ENCODE measurements around the gene SMIM24. TPM values are rescaled to one million over a fixed set of nuclear protein-coding genes. Genes with fewer than 3 reads are reported as not detected.
"Not testable (repeated sequence)": the region's sequence is repeated elsewhere in the genome, so short reads cannot be mapped to it uniquely, and the experiment has no call there.

The SMIM24 gene
- total RNA-seq, 4 donors from 2014 or later = 18.7 to 100 (median 85.5) TPM

DNA sequence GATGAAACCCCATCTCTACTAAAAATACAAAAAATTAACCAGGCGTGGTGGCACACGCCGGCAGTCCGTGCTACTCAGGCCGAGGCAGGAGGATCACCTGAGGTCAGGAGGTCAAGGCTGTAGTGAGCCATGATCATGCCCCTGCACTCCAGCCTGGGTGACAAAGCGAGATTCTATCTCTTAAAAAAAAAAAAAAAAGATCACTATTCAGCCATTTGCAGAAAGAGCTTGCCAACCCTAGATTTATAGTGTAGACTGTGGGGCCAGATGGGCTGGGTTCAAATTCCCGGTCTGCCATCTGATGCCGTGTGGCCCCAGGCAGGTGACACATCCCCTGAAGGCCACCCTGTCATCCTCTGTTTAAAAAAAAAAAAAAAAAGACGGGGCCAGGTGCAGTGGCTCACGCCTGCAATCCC, 28.9 kb downstream of the SMIM24 start:
- no peak for DNase-seq
- intact Hi-C loops (cut with DNase I; ENCODE audit: low total_unique reads) = no loop called here
- H3K36me3 ChIP-seq = peaks cover 0 to 49% (median 7%) of the 10 kb centered on the region in 4 donors
- peak overlapping the region; percentile 69 to 83 (median 76) for H3K27ac ChIP-seq
- WGBS, 2 donors (ENCODE audit: low coverage in 1 of 2) = 67 to 92% methylated on average over 3 to 10 of the region's 10 CpGs
- no peaks in the 10 kb centered on the region for H3K9me3 ChIP-seq
- peaks cover 0 to 6% (median 4%) of the 10 kb centered on the region in 4 donors for H3K4me1 ChIP-seq
- TF ChIP-seq POLR2AphosphoS5 (IDR thresholded peaks at IDR 0.05) (no peak), EP300 (IDR thresholded peaks at IDR 0.05; ENCODE audit: low read depth) (no peak), POLR2A (IDR thresholded peaks at IDR 0.05) (no peak)
- TF ChIP-seq, protein P1, sequence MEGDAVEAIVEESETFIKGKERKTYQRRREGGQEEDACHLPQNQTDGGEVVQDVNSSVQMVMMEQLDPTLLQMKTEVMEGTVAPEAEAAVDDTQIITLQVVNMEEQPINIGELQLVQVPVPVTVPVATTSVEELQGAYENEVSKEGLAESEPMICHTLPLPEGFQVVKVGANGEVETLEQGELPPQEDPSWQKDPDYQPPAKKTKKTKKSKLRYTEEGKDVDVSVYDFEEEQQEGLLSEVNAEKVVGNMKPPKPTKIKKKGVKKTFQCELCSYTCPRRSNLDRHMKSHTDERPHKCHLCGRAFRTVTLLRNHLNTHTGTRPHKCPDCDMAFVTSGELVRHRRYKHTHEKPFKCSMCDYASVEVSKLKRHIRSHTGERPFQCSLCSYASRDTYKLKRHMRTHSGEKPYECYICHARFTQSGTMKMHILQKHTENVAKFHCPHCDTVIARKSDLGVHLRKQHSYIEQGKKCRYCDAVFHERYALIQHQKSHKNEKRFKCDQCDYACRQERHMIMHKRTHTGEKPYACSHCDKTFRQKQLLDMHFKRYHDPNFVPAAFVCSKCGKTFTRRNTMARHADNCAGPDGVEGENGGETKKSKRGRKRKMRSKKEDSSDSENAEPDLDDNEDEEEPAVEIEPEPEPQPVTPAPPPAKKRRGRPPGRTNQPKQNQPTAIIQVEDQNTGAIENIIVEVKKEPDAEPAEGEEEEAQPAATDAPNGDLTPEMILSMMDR (IDR thresholded peaks at IDR 0.05) = no peak
- no peak overlapping the region for H3K4me3 ChIP-seq
- H3K27me3 ChIP-seq = no peaks in the 10 kb centered on the region
- in situ Hi-C loops (cut with MboI; ENCODE audit: low pct_ligation_motif_present in 1 of 4, low pct_unique_long_range_greater_than_20kb in 1 of 4, low sequenced_read_pairs in 3 of 4) = no loop called here

DNA sequence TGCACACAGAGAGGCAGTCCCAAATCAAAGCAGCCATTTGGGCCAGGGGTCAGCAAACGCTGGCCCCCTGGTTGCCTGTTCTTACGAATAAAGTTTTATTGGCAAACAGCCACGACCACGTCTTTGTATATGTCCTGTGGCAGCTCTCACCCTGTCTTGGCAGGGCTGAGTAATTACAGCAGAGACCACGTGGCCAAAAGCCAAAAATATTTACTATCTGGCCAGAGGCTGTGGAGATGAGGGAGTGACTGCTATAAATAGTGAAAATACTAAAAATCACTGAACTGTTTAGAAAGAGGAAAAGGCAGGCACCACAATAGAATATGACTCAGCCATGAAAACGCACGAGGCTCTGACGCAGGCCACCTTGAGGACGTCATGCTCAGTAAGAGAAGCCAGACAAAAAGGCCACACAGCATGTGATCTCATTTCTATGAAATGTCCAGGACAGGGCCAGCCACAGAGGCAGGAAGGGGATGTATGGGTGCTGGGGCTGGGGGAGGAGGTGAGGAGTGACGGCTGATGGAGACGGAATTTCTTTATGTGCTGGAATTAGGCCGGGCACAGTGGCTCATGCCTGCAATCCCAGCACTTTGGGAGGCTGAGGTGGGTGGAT, 29.4 kb downstream of the SMIM24 start:
- 26 to 45% methylated on average over 8 to 12 of the region's 12 CpGs for WGBS, 2 donors (ENCODE audit: low coverage in 1 of 2)
- peaks cover 0 to 47% (median 7%) of the 10 kb centered on the region in 4 donors for H3K36me3 ChIP-seq
- peak; percentile 61 for DNase-seq
- H3K9me3 ChIP-seq = no peaks in the 10 kb centered on the region
- H3K4me1 ChIP-seq = peaks cover 0 to 6% (median 4%) of the 10 kb centered on the region in 4 donors
- in situ Hi-C loops (cut with MboI; ENCODE audit: low pct_ligation_motif_present in 1 of 4, low pct_unique_long_range_greater_than_20kb in 1 of 4, low sequenced_read_pairs in 3 of 4) (no loop called here), intact Hi-C loops (cut with DNase I; ENCODE audit: low total_unique reads) (no loop called here)
- TF ChIP-seq EP300 (IDR thresholded peaks at IDR 0.05; ENCODE audit: low read depth) = peak; percentile 96
- TF ChIP-seq POLR2AphosphoS5 (IDR thresholded peaks at IDR 0.05) = peak; percentile 60 to 85 (median 66)
- TF ChIP-seq, protein P1 (IDR thresholded peaks at IDR 0.05) = no peak
- peak overlapping the region; percentile 69 to 83 (median 76) for H3K27ac ChIP-seq
- H3K4me3 ChIP-seq = no peak overlapping the region
- no peaks in the 10 kb centered on the region for H3K27me3 ChIP-seq

DNA sequence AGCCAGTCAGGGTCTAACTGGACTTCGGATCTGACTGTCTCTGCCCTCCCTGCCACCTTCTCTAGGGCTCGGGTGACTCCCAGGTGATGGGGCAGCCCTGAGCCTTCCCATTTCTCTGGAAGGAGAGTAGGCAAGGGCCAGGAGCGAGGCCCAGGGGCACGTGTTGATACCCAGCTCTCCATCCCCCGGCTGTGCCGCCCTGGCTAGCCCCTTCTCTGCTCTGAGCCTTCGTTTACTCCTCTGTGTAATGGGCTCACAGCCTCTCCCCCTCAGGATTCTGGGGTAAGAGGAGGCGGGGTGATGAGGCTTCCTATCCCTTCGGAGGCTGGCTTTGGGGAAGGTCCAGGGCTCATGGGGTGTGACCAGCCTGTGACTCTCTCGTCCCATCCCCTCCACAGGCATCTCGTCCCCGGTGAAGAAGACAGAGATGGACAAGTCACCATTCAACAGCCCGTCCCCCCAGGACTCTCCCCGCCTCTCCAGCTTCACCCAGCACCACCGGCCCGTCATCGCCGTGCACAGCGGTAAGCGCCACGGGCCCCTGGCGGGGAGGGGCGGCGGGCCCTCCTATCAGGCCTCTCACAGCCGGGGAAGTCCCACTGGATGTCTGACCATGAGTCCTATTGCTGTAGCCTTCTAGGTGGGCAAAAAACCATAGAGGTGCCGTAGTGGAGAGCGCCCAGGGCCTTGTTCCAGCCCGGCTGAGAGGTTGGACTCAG, 31.6 kb downstream of the SMIM24 start:
- WGBS, 2 donors (ENCODE audit: low coverage in 1 of 2) = 91% methylated on average over 28 of the region's 28 CpGs; no CpG with 5 or more reads in 1 of the 2 donors
- Histone ChIP-seq H3K27me3 (no peaks in the 10 kb centered on the region), H3K36me3 (peaks cover 0 to 35% (median 6%) of the 10 kb centered on the region in 4 donors), H3K9me3 (no peaks in the 10 kb centered on the region), H3K27ac (peak overlapping the region in 2 of 4 donors; percentile 69 to 83), H3K4me1 (peaks cover 0 to 16% (median 8%) of the 10 kb centered on the region in 4 donors), H3K4me3 (no peak overlapping the region)
- TF ChIP-seq POLR2A (IDR thresholded peaks at IDR 0.05) (no peak), POLR2AphosphoS5 (IDR thresholded peaks at IDR 0.05) (no peak), EP300 (IDR thresholded peaks at IDR 0.05; ENCODE audit: low read depth) (no peak)
- TF ChIP-seq, protein P1 (IDR thresholded peaks at IDR 0.05) = no peak
- in situ Hi-C loops (cut with MboI; ENCODE audit: low pct_ligation_motif_present in 1 of 4, low pct_unique_long_range_greater_than_20kb in 1 of 4, low sequenced_read_pairs in 3 of 4) = no loop called here
- intact Hi-C loops (cut with DNase I; ENCODE audit: low total_unique reads) = no loop called here
- DNase-seq = no peak

DNA sequence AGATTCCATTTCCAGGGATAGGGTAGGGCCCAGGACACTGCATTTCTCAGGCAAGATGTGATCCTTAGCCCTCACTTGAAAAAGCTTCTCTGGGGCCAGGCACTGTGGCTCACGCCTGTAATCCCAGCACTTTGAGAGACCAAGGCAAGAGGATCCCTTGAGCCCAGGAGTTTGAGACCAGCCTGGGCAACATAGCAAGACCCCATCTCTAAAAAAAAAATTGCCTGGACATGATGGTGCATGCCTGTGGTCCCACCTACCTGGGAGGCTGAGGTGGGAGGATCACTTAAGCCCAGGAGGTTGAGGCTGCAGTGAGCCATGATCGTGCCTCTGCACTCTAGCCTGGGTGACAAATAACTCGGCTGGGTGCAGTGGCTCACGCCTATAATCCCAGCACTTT, 33.7 kb downstream of the SMIM24 start:
- DNase-seq; H3K27me3 ChIP-seq; H3K4me3 ChIP-seq; H3K9me3 ChIP-seq; intact Hi-C loops (cut with DNase I; ENCODE audit: low total_unique reads); H3K27ac ChIP-seq; in situ Hi-C loops (cut with MboI; ENCODE audit: low pct_ligation_motif_present in 1 of 4, low pct_unique_long_range_greater_than_20kb in 1 of 4, low sequenced_read_pairs in 3 of 4): not testable (repeated sequence)
- peaks cover 0 to 21% (median 2%) of the 10 kb centered on the region in 4 donors for H3K36me3 ChIP-seq
- WGBS, 2 donors (ENCODE audit: low coverage in 1 of 2) = 100% methylated on average over 4 of the region's 4 CpGs; no CpG with 5 or more reads in 1 of the 2 donors
- H3K4me1 ChIP-seq = peaks cover 0 to 17% (median 9%) of the 10 kb centered on the region in 4 donors

Measured in transverse colon (tissue), 4 donors.